ENCODE results near the gene RPEL1. TPM values are rescaled to one million over a fixed set of nuclear protein-coding genes. Genes with fewer than 3 reads are reported as not detected.

Gene RPEL1
- polyA plus RNA-seq, 1 experiment, result 0.04 TPM

DNA sequence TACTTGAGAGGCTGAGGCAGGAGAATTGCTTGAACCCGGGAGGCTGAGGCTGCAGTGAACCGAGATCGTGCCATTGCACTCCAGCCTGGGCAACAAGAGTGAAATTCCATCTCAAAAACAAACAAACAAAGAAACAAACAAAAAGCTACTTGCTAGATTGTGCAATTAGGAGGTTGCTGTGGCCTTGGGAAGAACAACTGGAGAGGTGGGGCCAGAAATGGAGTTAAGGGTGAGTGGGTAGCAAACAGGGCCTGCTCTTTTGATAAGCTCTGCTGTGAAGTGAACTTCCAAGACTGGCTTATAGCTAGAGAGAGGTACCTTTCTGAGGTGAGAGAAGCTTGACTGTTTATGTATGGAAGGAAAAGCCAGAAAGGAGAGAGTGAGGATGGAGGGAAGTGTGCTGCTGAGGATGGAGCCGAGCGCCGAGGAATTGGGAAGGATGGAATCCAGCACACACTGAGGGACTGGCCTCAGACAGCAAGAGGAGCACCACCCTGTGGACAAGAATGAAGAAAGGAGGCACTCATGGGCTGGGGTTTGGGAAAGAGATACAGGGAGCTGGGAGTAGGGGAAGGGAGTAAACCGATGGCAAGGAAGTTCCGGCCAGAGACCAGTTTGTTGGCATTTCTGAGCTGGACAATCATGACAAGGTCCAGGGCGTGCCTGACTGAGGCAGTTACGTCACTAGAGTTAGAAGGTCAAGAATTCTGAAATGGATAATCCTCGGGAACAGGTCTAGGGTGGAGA lies 7.0 kb upstream of the RPEL1 start:
- POLR2A ChIA-PET, result no interaction called here
- TF ChIP-seq, protein P1, sequence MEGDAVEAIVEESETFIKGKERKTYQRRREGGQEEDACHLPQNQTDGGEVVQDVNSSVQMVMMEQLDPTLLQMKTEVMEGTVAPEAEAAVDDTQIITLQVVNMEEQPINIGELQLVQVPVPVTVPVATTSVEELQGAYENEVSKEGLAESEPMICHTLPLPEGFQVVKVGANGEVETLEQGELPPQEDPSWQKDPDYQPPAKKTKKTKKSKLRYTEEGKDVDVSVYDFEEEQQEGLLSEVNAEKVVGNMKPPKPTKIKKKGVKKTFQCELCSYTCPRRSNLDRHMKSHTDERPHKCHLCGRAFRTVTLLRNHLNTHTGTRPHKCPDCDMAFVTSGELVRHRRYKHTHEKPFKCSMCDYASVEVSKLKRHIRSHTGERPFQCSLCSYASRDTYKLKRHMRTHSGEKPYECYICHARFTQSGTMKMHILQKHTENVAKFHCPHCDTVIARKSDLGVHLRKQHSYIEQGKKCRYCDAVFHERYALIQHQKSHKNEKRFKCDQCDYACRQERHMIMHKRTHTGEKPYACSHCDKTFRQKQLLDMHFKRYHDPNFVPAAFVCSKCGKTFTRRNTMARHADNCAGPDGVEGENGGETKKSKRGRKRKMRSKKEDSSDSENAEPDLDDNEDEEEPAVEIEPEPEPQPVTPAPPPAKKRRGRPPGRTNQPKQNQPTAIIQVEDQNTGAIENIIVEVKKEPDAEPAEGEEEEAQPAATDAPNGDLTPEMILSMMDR (IDR thresholded peaks at IDR 0.05; ENCODE audit: insufficient read depth, low read depth, low read length), result peak; percentile 67
- H3K27me3 ChIP-seq (ENCODE audit: control insufficient read depth, insufficient read depth, low read length), result no peaks in the 10 kb centered on the region
- no peak overlapping the region for H3K4me3 ChIP-seq (ENCODE audit: low read depth, low read length)
- CTCF ChIA-PET, result interaction anchor here (0.6 to 4.7 kb wide), 27 partner anchors 9 to 514 kb away, joined by 3 to 36 read pairs (median 5); partner anchors contain the start of genes CNNM2 and NT5C2
- DNase-seq (ENCODE audit: low read depth), result no peak
- H3K36me3 ChIP-seq (ENCODE audit: control insufficient read depth, insufficient read depth, low read length), result no peaks in the 10 kb centered on the region

DNA sequence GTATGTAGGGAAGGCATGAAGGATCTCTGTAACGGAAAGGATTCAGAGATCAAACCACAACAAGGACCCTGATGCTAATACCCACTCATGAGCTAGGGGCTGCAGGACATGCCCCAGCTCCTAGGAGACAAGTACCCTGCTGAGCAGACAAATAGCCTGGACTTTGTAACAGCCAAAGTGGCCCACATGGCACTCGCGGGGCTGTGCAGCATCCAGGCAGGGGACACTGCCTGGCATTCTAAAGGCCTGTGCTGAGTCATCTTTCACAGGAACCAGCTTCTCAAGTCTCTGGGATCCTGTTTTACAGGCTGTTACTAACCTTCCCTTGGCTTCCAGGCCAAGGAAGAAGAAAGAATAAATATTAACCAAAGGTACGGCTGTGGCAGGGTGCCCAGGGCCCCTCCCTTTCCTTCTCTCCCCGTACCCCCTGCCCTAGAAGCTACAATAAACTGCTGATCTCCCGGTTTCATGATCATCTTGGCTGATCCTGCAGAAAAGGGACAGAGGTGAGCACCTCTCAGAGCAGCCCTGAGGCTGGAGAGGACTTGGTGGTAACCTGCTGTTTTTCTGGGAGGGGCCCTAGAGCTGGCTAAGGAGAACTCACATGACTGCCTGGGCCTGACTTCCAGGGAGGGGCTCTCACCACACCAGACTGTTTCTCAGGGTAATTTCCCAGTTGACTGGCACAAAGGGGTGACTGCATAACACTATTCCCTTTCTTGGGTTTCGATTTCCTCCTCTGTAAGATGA lies 4.2 kb upstream of the RPEL1 start:
- TF ChIP-seq, protein P1 (IDR thresholded peaks at IDR 0.05; ENCODE audit: insufficient read depth, low read depth, low read length), result no peak
- Histone ChIP-seq H3K36me3 (ENCODE audit: control insufficient read depth, insufficient read depth, low read length) (no peaks in the 10 kb centered on the region), H3K27me3 (ENCODE audit: control insufficient read depth, insufficient read depth, low read length) (no peaks in the 10 kb centered on the region), H3K4me3 (ENCODE audit: low read depth, low read length) (no peak overlapping the region)
- DNase-seq (ENCODE audit: low read depth), result no peak
- ChIA-PET CTCF (interaction anchor here (0.6 to 4.7 kb wide), 11 partner anchors 9 to 338 kb away, joined by 3 to 36 read pairs (median 3); partner anchors contain the start of gene CNNM2), POLR2A (no interaction called here)

DNA sequence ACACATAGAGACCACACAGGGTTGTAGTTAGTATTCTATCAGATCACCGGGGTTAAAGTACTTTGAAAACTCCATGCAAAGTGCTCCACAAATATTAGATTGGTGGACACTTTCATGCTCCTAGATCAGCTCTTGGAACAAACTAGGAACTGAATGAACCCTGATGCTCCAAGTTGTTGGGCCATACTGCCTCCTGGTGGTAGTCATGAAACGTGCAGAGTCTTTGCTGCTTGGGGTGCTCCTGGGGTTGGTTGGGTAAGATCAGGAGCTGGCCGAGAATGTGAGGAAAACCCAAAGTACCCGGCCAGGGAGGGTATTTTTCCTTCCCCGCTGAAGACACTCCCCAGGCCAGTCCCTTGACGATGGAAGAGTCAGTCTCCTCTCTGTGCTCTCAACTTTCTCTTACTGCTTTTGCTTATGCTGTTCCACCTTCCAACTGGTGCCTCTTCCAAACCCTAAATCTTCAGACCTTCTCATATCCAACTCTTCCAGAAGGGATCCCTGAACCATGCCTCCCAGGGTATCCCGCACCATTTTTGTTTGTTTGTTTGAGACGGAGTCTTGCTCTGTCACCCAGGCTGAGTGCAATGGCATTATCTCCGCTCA lies 918 bp upstream of the RPEL1 start:
- CTCF ChIA-PET, result interaction anchor here (0.6 to 3.1 kb wide), 53 partner anchors 9 to 1975 kb away, joined by 3 to 49 read pairs (median 4); partner anchors contain the start of genes CNNM2, CYP17A1 and NT5C2
- Histone ChIP-seq H3K4me3 (ENCODE audit: low read depth, low read length) (no peak overlapping the region), H3K36me3 (ENCODE audit: control insufficient read depth, insufficient read depth, low read length) (no peaks in the 10 kb centered on the region), H3K27me3 (ENCODE audit: control insufficient read depth, insufficient read depth, low read length) (no peaks in the 10 kb centered on the region)
- no peak for DNase-seq (ENCODE audit: low read depth)
- TF ChIP-seq, protein P1 (IDR thresholded peaks at IDR 0.05; ENCODE audit: insufficient read depth, low read depth, low read length), result peak; percentile 92
- POLR2A ChIA-PET, result interaction anchor here (0.6 kb wide), 1 partner anchor 43 kb away, joined by 3 read pairs; no protein-coding TSS in a partner anchor

DNA sequence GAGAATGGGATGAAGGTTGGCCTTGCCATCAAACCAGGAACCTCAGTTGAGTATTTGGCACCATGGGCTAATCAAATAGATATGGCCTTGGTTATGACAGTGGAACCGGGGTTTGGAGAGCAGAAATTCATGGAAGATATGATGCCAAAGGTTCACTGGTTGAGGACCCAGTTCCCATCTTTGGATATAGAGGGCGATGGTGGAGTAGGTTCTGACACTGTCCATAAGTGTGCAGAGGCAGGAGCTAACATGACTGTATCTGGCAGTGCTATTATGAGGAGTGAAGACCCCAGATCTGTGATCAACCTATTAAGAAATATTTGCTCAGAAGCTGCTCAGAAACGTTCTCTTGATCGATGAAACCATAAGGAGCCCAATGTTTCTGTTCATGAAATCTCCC lies 637 bp downstream of the RPEL1 start:
- POLR2A ChIA-PET, result no interaction called here

More for the DNA sequence above, 637 bp downstream of the RPEL1 start:
- H3K4me3 ChIP-seq (ENCODE audit: low read depth, low read length), result no peak overlapping the region
- no peaks in the 10 kb centered on the region for H3K27me3 ChIP-seq (ENCODE audit: control insufficient read depth, insufficient read depth, low read length)
- CTCF ChIA-PET, result interaction anchor here (0.6 to 4.0 kb wide), 9 partner anchors 9 to 349 kb away, joined by 3 to 17 read pairs (median 3); partner anchors contain the start of genes CNNM2 and NT5C2
- TF ChIP-seq, protein P1 (IDR thresholded peaks at IDR 0.05; ENCODE audit: insufficient read depth, low read depth, low read length), result peak; percentile 8; the same call in 1 of the 2 replicates
- no peak for DNase-seq (ENCODE audit: low read depth)
- H3K36me3 ChIP-seq (ENCODE audit: control insufficient read depth, insufficient read depth, low read length), result no peaks in the 10 kb centered on the region
